HepG2 (cell line): Measurements from ENCODE around the gene PDPR. TPM values are rescaled to one million over a fixed set of nuclear protein-coding genes. Genes with fewer than 3 reads are reported as not detected.

Experiments used
- BRF2 ChIP-seq: sonication (generic); formaldehyde crosslinking; IDR thresholded peaks from 2 replicates; pipeline ENCODE4 v1.8.1; 2022; ENCODE audit warnings: mild to moderate bottlenecking, missing genetic modification reagents
- ESRRA ChIP-seq: sonication (generic); formaldehyde crosslinking; IDR thresholded peaks from 2 replicates; pipeline ENCODE4 v1.5.1; 2020; ENCODE audit warnings: mild to moderate bottlenecking, low read depth, missing genetic modification reagents
- FOXA3 ChIP-seq: IDR thresholded peaks from 2 replicates; pipeline ENCODE4 v1.6.1; 2016; ENCODE audit warnings: missing genetic modification reagents, missing compliant biosample characterization
- GATAD2A ChIP-seq: IDR thresholded peaks from 2 replicates; pipeline ENCODE4 v1.6.1; 2016
- HNRNPUL1 ChIP-seq: fragments of 200-400 bp; formaldehyde crosslinking; IDR thresholded peaks from 2 replicates; pipeline ENCODE4 v1.6.1; 2017; ENCODE audit warnings: low read depth, mild to moderate bottlenecking, low read length, moderate library complexity
- KLF13 ChIP-seq: sonication (generic); formaldehyde crosslinking; IDR thresholded peaks from 2 replicates; pipeline ENCODE4 v1.4.0; 2020; ENCODE audit warnings: mild to moderate bottlenecking, missing genetic modification reagents
- LCORL ChIP-seq, 2 experiments: fragments of 450-650 bp in 1 of 2; sonication (generic) in 1 of 2; formaldehyde crosslinking in 1 of 2; IDR thresholded peaks; 2 replicates each; pipeline versions ENCODE4 v1.5.0 to v1.6.1; 2017 to 2020; ENCODE audit warnings: antibody characterized with exemption in 1 of 2, missing genetic modification reagents in 1 of 2
- NFE2L1 ChIP-seq: sonication (generic); formaldehyde crosslinking; IDR thresholded peaks from 2 replicates; pipeline ENCODE4 v1.4.0; 2020; ENCODE audit warnings: missing genetic modification reagents, mild to moderate bottlenecking, borderline replicate concordance
- PBX3 ChIP-seq: sonication (generic); formaldehyde crosslinking; IDR thresholded peaks from 2 replicates; pipeline ENCODE4 v1.8.1; 2023; ENCODE audit warnings: missing genetic modification reagents, inconsistent platforms, borderline replicate concordance
- RAD21 ChIP-seq: fragments of 450-650 bp; formaldehyde crosslinking; IDR thresholded peaks from 2 replicates; pipeline ENCODE4 v1.5.0; 2020; ENCODE audit warnings: mild to moderate bottlenecking
- RBAK ChIP-seq: sonication (generic); formaldehyde crosslinking; IDR thresholded peaks from 2 replicates; pipeline ENCODE4 v1.5.1; 2020; ENCODE audit warnings: mild to moderate bottlenecking, missing genetic modification reagents
- TSC22D2 ChIP-seq: sonication (generic); formaldehyde crosslinking; IDR thresholded peaks from 2 replicates; pipeline ENCODE4 v1.5.1; 2020; ENCODE audit warnings: missing genetic modification reagents, mild to moderate bottlenecking, borderline replicate concordance
- YEATS2 ChIP-seq: sonication (generic); formaldehyde crosslinking; IDR thresholded peaks from 2 replicates; pipeline ENCODE4 v1.4.0; 2020; ENCODE audit warnings: missing genetic modification reagents, borderline replicate concordance
- ZFP1 ChIP-seq: IDR thresholded peaks from 2 replicates; pipeline ENCODE4 v1.6.1; 2016
- ZNF160 ChIP-seq: sonication (generic); formaldehyde crosslinking; IDR thresholded peaks from 2 replicates; pipeline ENCODE4 v1.8.0; 2022; ENCODE audit warnings: mild to moderate bottlenecking, inconsistent platforms, missing genetic modification reagents
- ZNF501 ChIP-seq: sonication (generic); formaldehyde crosslinking; IDR thresholded peaks from 2 replicates; pipeline ENCODE4 v1.5.1; 2020; ENCODE audit warnings: mild to moderate bottlenecking, moderate library complexity, missing genetic modification reagents
- ZNF572 ChIP-seq: sonication (generic); formaldehyde crosslinking; IDR thresholded peaks from 2 replicates; pipeline ENCODE4 v1.5.1; 2020; ENCODE audit warnings: mild to moderate bottlenecking, missing genetic modification reagents
- ZNF607 ChIP-seq: sonication (generic); formaldehyde crosslinking; IDR thresholded peaks from 2 replicates; pipeline ENCODE4 v1.5.1; 2020; ENCODE audit warnings: missing genetic modification reagents, mild to moderate bottlenecking, borderline replicate concordance
- ZNF709 ChIP-seq: sonication (generic); formaldehyde crosslinking; IDR thresholded peaks from 2 replicates; pipeline ENCODE4 v1.5.0; 2020; ENCODE audit warnings: mild to moderate bottlenecking, missing genetic modification reagents
- polyA plus RNA-seq, 8 experiments: library from polyadenylated mRNA; depleted of rRNA in 3 of 8; stranded (reverse) in 7 of 8; unstranded in 1 of 8; fragments of >200 nt; fragmentation: Illumina TruSeq in 4 of 8; extraction: Trizol in 4 of 8; gene quantifications; 2 replicates each; pipeline versions ENCODE4 v1.2.1 to v1.2.3, GENCODE V29; 2011 to 2016; ENCODE audit warnings: low read depth in 4 of 8, missing spikeins in 1 of 8, mixed read lengths in 1 of 8; ENCODE audit not compliant: insufficient read depth in 1 of 8
- total RNA-seq, 5 experiments: library from RNA; depleted of rRNA; stranded (reverse); fragments of >200 nt; fragmentation: Illumina TruSeq; extraction: Trizol; gene quantifications; 2 replicates each; pipeline ENCODE4 v1.2.3, GENCODE V29; 2016; ENCODE audit warnings: low read depth in 1 of 5
- TF ChIP-seq, protein P1 (sequence below): sonication (generic); formaldehyde crosslinking; IDR thresholded peaks from 2 replicates; pipeline ENCODE4 v1.5.0; 2020; ENCODE audit warnings: missing genetic modification reagents, mild to moderate bottlenecking, borderline replicate concordance
- TF ChIP-seq, protein P2 (sequence below): sonication (generic); formaldehyde crosslinking; IDR thresholded peaks from 2 replicates; pipeline ENCODE4 v1.4.0; 2020; ENCODE audit warnings: missing genetic modification reagents

PDPR gene
- total and polyA plus RNA-seq, 2 of the 13 experiments (the other 11 are each of a cell fraction or from before 2014, with no cell fraction given), result 19.5 to 29.9 TPM

DNA sequence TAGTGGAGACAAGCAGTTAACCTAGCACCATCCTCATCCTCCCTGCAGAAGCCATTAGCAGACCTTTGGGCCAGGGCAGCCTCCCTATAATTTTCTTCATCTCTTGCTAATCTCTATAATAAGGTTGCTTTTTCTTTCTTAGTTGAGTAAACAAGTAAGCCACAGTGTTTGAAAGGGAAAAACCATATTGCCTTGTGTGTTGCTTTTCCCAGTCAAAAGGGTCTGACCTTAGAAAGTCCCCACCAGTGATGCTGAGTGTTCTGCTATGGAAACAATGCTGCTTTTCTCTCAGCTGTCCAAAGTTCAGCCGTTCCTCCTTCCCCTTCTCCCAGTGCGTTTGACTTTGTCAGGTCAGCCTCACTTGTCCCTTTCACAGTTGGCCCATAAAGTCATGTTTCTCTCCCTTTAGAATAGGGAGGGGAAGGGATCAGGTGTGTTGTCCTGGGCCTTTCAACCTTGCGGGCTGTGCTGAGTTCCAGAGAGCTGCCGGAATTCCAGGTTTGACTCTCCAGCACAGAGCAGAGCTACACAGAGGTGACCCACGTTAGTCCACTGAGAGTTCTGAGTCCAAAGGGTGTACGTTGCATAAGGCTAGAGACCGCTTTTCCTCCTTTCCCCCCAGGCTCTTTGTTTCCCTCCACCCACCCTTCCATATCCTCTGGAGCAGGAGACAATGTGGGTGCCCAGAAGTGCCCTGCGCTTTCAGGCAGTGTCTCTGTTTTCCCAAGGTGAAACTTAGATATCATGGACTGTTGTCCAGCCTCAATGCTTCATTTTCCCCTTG is 43.5 kb downstream of the PDPR start (continued):
- TF ChIP-seq, protein P1, sequence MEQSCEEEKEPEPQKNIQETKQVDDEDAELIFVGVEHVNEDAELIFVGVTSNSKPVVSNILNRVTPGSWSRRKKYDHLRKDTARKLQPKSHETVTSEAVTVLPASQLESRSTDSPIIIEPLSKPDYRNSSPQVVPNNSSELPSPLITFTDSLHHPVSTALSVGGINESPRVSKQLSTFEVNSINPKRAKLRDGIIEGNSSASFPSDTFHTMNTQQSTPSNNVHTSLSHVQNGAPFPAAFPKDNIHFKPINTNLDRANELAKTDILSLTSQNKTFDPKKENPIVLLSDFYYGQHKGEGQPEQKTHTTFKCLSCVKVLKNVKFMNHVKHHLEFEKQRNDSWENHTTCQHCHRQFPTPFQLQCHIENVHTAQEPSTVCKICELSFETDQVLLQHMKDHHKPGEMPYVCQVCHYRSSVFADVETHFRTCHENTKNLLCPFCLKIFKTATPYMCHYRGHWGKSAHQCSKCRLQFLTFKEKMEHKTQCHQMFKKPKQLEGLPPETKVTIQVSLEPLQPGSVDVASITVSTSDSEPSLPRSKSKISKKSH (CRISPR knock-in tag), result no peak
- TF ChIP-seq ZNF709 (CRISPR knock-in tag) (no peak; the same call in 1 of the 2 replicates), LCORL (IDR thresholded peaks at IDR 0.05) (no peak), LCORL (CRISPR knock-in tag; IDR thresholded peaks at IDR 0.05) (peak; percentile 82), ZNF501 (CRISPR knock-in tag) (peak; percentile 98), ZFP1 (no peak), HNRNPUL1 (no peak), PBX3 (CRISPR knock-in tag) (no peak), YEATS2 (CRISPR knock-in tag) (peak; percentile 56; the same call in 1 of the 2 replicates), NFE2L1 (CRISPR knock-in tag) (no peak), KLF13 (CRISPR knock-in tag) (no peak), ZNF607 (CRISPR knock-in tag) (no peak), ESRRA (CRISPR knock-in tag) (peak; percentile 99), RBAK (CRISPR knock-in tag) (no peak), ZNF160 (CRISPR knock-in tag) (0 out of 2 replicates have a peak, but pooled peaks have one; percentile 57), FOXA3 (peak; percentile 56; the same call in 1 of the 2 replicates), RAD21 (peak; percentile 48; the same call in 1 of the 2 replicates), TSC22D2 (CRISPR knock-in tag) (no peak), GATAD2A (peak; percentile 90), ZNF572 (CRISPR knock-in tag) (0 out of 2 replicates have a peak, but pooled peaks have one; percentile 52), BRF2 (CRISPR knock-in tag) (no peak)
- TF ChIP-seq, protein P2, sequence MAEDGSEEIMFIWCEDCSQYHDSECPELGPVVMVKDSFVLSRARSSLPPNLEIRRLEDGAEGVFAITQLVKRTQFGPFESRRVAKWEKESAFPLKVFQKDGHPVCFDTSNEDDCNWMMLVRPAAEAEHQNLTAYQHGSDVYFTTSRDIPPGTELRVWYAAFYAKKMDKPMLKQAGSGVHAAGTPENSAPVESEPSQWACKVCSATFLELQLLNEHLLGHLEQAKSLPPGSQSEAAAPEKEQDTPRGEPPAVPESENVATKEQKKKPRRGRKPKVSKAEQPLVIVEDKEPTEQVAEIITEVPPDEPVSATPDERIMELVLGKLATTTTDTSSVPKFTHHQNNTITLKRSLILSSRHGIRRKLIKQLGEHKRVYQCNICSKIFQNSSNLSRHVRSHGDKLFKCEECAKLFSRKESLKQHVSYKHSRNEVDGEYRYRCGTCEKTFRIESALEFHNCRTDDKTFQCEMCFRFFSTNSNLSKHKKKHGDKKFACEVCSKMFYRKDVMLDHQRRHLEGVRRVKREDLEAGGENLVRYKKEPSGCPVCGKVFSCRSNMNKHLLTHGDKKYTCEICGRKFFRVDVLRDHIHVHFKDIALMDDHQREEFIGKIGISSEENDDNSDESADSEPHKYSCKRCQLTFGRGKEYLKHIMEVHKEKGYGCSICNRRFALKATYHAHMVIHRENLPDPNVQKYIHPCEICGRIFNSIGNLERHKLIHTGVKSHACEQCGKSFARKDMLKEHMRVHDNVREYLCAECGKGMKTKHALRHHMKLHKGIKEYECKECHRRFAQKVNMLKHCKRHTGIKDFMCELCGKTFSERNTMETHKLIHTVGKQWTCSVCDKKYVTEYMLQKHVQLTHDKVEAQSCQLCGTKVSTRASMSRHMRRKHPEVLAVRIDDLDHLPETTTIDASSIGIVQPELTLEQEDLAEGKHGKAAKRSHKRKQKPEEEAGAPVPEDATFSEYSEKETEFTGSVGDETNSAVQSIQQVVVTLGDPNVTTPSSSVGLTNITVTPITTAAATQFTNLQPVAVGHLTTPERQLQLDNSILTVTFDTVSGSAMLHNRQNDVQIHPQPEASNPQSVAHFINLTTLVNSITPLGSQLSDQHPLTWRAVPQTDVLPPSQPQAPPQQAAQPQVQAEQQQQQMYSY (CRISPR knock-in tag), result no peak; the same call in 1 of the 2 replicates
